ENCODE measurements around the gene SPANXA2.
"Not testable (repeated sequence)": the region's sequence is repeated elsewhere in the genome, so short reads cannot be mapped to it uniquely, and the experiment has no call there.

SPANXA2 gene, protein sequence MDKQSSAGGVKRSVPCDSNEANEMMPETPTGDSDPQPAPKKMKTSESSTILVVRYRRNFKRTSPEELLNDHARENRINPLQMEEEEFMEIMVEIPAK

DNA sequence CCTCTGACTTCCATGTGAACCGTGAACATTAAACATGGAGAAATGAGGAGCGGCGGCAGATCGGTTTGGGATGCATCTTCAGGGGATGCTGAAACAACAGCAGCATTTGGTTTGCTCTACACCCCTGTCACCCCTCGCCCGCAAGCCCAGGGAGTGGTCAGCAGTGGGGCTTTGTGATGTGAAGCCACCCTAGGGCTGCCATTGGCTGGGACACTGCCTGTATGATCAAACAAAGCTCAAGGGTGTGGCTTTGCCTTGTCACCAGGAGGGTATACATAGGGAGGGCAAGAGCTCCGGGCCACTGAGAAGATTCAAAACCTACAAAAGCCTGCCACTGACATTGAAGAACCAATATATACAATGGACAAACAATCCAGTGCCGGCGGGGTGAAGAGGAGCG lies at the start of gene SPANXA2:
Gene SPANXA2, plus strand, starts transcription at position 301 of the 400 bp plus-strand sequence. Its CDS starts 60 bp downstream, at position 361.
- DNase-seq (ENCODE audit: low read depth), result not testable (repeated sequence)

DNA sequence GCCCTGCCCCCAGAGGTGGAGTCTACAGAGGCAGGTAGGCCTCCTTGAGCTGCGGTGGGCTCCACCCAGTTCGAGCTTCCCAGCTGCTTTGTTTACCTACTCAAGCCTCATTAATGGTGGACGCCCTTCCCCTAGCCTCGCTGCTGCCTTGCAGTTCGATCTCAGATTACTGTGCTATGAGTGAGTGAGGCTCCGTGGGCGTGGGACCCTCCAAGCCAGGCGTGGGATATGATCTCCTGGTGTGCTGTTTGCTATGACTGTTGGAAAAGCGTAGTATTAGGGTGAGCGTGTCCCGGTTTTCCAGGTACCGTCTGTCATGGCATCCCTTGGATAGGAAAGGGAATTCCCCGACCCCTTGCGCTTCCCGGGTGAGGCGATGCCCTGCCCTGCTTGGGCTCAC lies 47.0 kb upstream of the SPANXA2 start:
- DNase-seq (ENCODE audit: low read depth), result not testable (repeated sequence)

DNA sequence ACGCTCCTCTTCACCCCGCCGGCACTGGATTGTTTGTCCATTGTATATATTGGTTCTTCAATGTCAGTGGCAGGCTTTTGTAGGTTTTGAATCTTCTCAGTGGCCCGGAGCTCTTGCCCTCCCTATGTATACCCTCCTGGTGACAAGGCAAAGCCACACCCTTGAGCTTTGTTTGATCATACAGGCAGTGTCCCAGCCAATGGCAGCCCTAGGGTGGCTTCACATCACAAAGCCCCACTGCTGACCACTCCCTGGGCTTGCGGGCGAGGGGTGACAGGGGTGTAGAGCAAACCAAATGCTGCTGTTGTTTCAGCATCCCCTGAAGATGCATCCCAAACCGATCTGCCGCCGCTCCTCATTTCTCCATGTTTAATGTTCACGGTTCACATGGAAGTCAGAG lies 4.9 kb upstream of the SPANXA2 start, which contains the start of gene SPANXA1:
Gene SPANXA1, minus strand, starts transcription at position 101 of the 400 bp plus-strand sequence. Its CDS starts 60 bp downstream, at position 41.
- DNase-seq (ENCODE audit: low read depth), result not testable (repeated sequence)

DNA sequence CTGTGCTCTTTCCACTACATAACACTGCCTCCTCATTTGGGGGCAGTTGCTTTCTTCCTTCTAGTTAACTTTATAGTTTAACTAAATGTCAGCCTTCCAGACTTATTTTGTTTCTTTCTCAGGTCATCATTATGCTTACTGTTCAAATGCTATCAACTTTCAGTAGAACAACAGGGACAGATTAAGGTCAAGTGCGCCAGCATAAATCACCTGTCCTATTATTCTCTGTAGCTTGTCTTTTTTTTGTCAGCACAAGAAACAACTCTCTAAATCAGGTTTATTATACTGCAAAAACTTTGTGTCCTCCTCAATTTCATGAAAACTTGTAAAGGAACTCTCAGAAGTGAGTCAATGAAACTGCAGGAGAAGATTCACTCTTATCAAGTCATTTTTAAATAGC lies 19.6 kb downstream of the SPANXA2 start:
- no peak for DNase-seq (ENCODE audit: low read depth)

DNA sequence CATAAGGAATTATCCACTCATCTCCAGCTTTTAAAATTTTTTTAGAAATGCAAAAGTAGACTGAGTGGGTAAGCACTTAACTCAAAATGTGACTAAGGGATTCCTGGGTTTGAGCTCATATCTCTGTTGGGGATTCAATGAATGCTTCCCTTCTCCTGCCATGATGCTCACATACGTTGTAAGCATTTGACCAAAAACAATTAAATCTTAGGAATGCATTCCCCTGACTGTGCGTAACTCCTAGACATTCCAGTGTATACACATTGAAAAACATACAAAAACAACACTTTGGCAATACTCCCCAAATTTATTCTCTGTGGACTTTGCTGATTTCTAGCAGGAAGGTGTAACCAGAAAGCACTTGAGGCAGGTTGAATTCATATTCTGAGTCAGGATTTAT lies 29.8 kb downstream of the SPANXA2 start:
- no peak for DNase-seq (ENCODE audit: low read depth)

DNA sequence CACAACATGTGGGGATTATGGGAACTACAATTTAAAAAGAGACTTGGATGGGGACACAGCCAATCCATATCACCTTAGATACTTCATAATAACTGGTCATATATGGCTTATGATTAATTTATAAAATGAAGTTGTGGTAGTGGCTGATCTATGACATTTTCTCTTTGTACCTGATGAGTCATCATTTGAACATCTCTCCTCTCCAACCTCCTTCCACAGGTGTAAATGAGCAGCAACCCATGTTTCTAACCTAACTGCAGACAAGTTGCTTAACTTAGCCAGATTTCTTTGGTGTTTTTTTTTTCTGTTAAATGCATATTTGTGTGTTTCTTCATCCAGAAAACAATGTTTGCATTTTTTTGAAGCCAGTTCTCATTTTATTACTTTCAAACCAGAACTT lies 42.6 kb downstream of the SPANXA2 start:
- peak; percentile 36 for DNase-seq (ENCODE audit: low read depth)

DNA sequence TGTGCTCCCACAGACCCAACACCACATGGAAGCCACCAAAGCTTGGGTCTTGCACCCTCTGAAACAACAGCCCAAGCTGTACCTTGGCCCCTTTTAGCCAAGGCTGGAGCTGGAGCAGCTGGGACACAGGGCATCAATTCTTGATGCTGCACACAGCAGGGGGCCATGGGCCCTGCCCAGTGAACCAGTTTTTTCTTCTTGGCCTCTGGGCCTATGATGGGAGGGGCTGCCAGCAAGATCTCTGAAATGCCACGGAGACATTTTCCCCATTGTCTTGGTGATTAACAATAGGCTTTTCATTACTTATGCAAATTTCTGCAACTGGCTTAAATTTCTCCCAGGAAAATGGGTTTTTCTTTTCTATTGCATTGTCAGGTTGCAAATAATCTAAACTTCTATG lies 49.0 kb downstream of the SPANXA2 start:
- no peak for DNase-seq (ENCODE audit: low read depth)

Data from ELR (cell line).